GM21786 (cell line): ENCODE measurements around the gene CYSLTR2.
A peak's percentile ranks its signal among the peaks of the same experiment; 100 is the strongest.

Source experiments
- ATAC-seq: cut with Tn5 transposase; IDR thresholded peaks from one replicate; pipeline ENCODE4 v1.9.1; 2021; ENCODE audit not compliant: unreplicated experiment

The CYSLTR2 gene

GRCh38 chr13:48733739-48734335, 80.1 kb downstream of the CYSLTR2 start:
- no peak for ATAC-seq

- ATAC-seq, result no peak
Measured at GRCh38 chr13:48735571-48735970, 81.8 kb downstream of the CYSLTR2 start.

GRCh38 chr13:48737689-48738088, 84.0 kb downstream of the CYSLTR2 start:
- ATAC-seq, result no peak

- no peak for ATAC-seq
Measured at GRCh38 chr13:48738311-48738710, 84.6 kb downstream of the CYSLTR2 start.

GRCh38 chr13:48739386-48739964, 85.7 kb downstream of the CYSLTR2 start:
- ATAC-seq, result no peak

- no peak for ATAC-seq
Measured at GRCh38 chr13:48741377-48741776, 87.6 kb downstream of the CYSLTR2 start.

GRCh38 chr13:48746821-48747220, 93.1 kb downstream of the CYSLTR2 start:
- no peak for ATAC-seq

GRCh38 chr13:48748681-48749080, 95.0 kb downstream of the CYSLTR2 start:
- no peak for ATAC-seq

GRCh38 chr13:48749144-48749543, 95.4 kb downstream of the CYSLTR2 start:
- no peak for ATAC-seq

GRCh38 chr13:48749699-48750473, 96.2 kb downstream of the CYSLTR2 start:
- peak; percentile 99 for ATAC-seq

GRCh38 chr13:48750588-48751383, 97.1 kb downstream of the CYSLTR2 start:
- no peak for ATAC-seq

GRCh38 chr13:48760626-48761025, 106.9 kb downstream of the CYSLTR2 start:
- no peak for ATAC-seq
